Fibroblast of skin of right biceps (primary cell): ENCODE results near the gene PRDM5.
A peak's percentile ranks its signal among the peaks of the same experiment; 100 is the strongest.

Source experiments
- DNase-seq: peaks from one replicate; pipeline ENCODE4 v3.0.0-alpha.2; 2013

The PRDM5 gene

GRCh38 chr4:120902925-120903324 lies 19.6 kb downstream of the PRDM5 start:
- no peak for DNase-seq

GRCh38 chr4:120901731-120902130 lies 20.8 kb downstream of the PRDM5 start:
- no peak for DNase-seq

- no peak for DNase-seq
These were observed 24.4 kb downstream of the PRDM5 start for GRCh38 chr4:120897981-120898719.

- DNase-seq = no peak
These were observed 27.0 kb downstream of the PRDM5 start for GRCh38 chr4:120895554-120895953.

- DNase-seq = no peak
These were observed 29.2 kb downstream of the PRDM5 start for GRCh38 chr4:120893314-120893713.

- DNase-seq = no peak
These were observed 36.3 kb downstream of the PRDM5 start for GRCh38 chr4:120886191-120886590.

- DNase-seq = no peak
These were observed 40.7 kb downstream of the PRDM5 start for GRCh38 chr4:120881846-120882245.

GRCh38 chr4:120881351-120881750 lies 41.2 kb downstream of the PRDM5 start:
- peak; percentile 10 for DNase-seq

GRCh38 chr4:120877021-120877420 lies 45.5 kb downstream of the PRDM5 start:
- DNase-seq = no peak

- DNase-seq = no peak
These were observed 47.4 kb downstream of the PRDM5 start for GRCh38 chr4:120874792-120875774.

GRCh38 chr4:120873554-120873953 lies 49.0 kb downstream of the PRDM5 start:
- no peak for DNase-seq

- no peak for DNase-seq
These were observed 51.4 kb downstream of the PRDM5 start for GRCh38 chr4:120871173-120871572.

- no peak for DNase-seq
These were observed 52.2 kb downstream of the PRDM5 start for GRCh38 chr4:120870279-120870673.

- DNase-seq = peak; percentile 30
These were observed 52.8 kb downstream of the PRDM5 start for GRCh38 chr4:120869613-120870278.

- no peak for DNase-seq
These were observed 55.0 kb downstream of the PRDM5 start for GRCh38 chr4:120867506-120867905.

GRCh38 chr4:120865985-120866384 lies 56.5 kb downstream of the PRDM5 start:
- DNase-seq = peak; percentile 21

- DNase-seq = peak; percentile 39
These were observed 57.6 kb downstream of the PRDM5 start for GRCh38 chr4:120864969-120865368.

- no peak for DNase-seq
These were observed 60.1 kb downstream of the PRDM5 start for GRCh38 chr4:120862432-120862831.

GRCh38 chr4:120861852-120862251 lies 60.7 kb downstream of the PRDM5 start:
- DNase-seq = no peak

- peak; percentile 58 for DNase-seq
These were observed 63.8 kb downstream of the PRDM5 start for GRCh38 chr4:120858776-120859175.

GRCh38 chr4:120857312-120857711 lies 65.2 kb downstream of the PRDM5 start:
- peak; percentile 75 for DNase-seq

- DNase-seq = no peak
These were observed 66.2 kb downstream of the PRDM5 start for GRCh38 chr4:120856294-120856693.

- DNase-seq = no peak
These were observed 67.1 kb downstream of the PRDM5 start for GRCh38 chr4:120855307-120856001.
